ENCODE data around the gene KRT8. TPM values are rescaled to one million over a fixed set of nuclear protein-coding genes. Genes with fewer than 3 reads are reported as not detected.

KRT8 gene
- total and polyA plus RNA-seq, 2 of the 13 experiments (the other 11 are each of a cell fraction or from before 2014, with no cell fraction given): 498 to 718 TPM

DNA sequence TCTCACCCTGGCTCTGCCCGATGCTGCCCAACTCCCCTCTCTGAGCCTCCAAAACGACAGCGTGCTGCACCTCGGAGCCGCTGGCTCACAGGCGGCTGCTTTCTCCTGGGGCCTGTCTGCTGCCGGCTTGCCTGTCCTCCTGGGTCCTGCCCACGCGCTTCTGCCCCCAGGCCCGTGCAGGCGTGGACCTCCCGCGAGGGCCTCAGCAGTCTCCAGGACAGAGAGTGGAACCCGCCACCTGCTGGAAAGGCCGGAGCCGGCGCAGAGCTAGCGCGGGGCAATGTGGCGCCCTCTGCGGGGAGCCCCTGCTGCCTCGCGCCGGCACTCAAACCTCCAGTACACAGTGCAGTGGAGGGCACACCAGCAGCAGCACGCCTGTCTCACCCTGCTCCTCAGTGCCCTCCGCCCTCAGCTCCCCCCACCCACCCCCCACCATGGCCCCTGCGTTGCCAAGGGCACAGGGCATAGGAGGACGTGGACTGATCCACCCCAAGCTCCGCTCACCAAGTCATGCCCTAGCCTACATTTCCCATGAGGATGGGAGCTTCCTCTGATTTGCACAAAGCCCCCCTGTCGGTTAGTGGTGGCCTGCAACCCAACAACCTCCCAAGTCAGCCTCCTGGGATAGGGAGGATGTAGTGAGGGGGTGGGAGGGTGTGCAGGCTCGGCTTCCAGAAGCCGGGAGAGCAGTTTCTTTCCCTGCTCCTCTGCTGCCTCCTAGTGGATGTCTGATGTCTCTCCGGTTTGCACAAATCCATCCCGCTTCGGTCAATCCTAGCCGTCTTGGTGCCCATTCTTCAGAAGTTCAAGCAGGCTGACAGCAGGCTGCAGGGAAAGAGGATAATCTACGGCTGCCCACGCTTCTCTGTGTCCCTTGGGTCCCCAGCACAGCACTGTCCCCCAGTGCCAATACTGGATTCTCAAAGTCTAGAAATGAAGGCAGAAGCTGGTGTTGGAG, 25.2 kb downstream of the KRT8 start (continued):
- TF ChIP-seq MIER2 (CRISPR knock-in tag; IDR thresholded peaks at IDR 0.05): no peak
- no peak for TF ChIP-seq PREB (CRISPR knock-in tag; IDR thresholded peaks at IDR 0.05)
- peak; percentile 54; the same call in 1 of the 2 replicates for TF ChIP-seq SALL1 (CRISPR knock-in tag; IDR thresholded peaks at IDR 0.05)
- no peak for TF ChIP-seq HMGXB3 (CRISPR knock-in tag; IDR thresholded peaks at IDR 0.05; ENCODE audit: borderline replicate concordance)
- TF ChIP-seq CERS6 (CRISPR knock-in tag; IDR thresholded peaks at IDR 0.05): no peak
- no peak for TF ChIP-seq ZNF337 (CRISPR knock-in tag; IDR thresholded peaks at IDR 0.05; ENCODE audit: borderline replicate concordance, low read depth)
- TF ChIP-seq ZNF30 (CRISPR knock-in tag; IDR thresholded peaks at IDR 0.05): no peak
- no peak for TF ChIP-seq USF2 (IDR thresholded peaks at IDR 0.05; ENCODE audit: low read depth, low read length)
- no peak for TF ChIP-seq USF2 (CRISPR knock-in tag; IDR thresholded peaks at IDR 0.05; ENCODE audit: borderline replicate concordance)
- TF ChIP-seq SMARCC2 (IDR thresholded peaks at IDR 0.05): no peak
- TF ChIP-seq NFYC (CRISPR knock-in tag; IDR thresholded peaks at IDR 0.05): no peak
- TF ChIP-seq, protein P1, sequence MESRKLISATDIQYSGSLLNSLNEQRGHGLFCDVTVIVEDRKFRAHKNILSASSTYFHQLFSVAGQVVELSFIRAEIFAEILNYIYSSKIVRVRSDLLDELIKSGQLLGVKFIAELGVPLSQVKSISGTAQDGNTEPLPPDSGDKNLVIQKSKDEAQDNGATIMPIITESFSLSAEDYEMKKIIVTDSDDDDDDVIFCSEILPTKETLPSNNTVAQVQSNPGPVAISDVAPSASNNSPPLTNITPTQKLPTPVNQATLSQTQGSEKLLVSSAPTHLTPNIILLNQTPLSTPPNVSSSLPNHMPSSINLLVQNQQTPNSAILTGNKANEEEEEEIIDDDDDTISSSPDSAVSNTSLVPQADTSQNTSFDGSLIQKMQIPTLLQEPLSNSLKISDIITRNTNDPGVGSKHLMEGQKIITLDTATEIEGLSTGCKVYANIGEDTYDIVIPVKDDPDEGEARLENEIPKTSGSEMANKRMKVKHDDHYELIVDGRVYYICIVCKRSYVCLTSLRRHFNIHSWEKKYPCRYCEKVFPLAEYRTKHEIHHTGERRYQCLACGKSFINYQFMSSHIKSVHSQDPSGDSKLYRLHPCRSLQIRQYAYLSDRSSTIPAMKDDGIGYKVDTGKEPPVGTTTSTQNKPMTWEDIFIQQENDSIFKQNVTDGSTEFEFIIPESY (CRISPR knock-in tag; IDR thresholded peaks at IDR 0.05): no peak
- no peak for TF ChIP-seq POLR2AphosphoS2 (IDR thresholded peaks at IDR 0.05; ENCODE audit: low read depth, low read length)
- TF ChIP-seq, protein P2, sequence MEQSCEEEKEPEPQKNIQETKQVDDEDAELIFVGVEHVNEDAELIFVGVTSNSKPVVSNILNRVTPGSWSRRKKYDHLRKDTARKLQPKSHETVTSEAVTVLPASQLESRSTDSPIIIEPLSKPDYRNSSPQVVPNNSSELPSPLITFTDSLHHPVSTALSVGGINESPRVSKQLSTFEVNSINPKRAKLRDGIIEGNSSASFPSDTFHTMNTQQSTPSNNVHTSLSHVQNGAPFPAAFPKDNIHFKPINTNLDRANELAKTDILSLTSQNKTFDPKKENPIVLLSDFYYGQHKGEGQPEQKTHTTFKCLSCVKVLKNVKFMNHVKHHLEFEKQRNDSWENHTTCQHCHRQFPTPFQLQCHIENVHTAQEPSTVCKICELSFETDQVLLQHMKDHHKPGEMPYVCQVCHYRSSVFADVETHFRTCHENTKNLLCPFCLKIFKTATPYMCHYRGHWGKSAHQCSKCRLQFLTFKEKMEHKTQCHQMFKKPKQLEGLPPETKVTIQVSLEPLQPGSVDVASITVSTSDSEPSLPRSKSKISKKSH (CRISPR knock-in tag; IDR thresholded peaks at IDR 0.05; ENCODE audit: borderline replicate concordance): 0 out of 2 replicates have a peak, but pooled peaks have one; percentile 25
